IMR-90 (cell line): ENCODE measurements around the gene MYADML2.

Experiments used
- MAFK ChIP-seq: IDR thresholded peaks from 2 replicates; pipeline ENCODE4 v1.6.1; 2012; ENCODE audit warnings: low read depth, low read length, improper control_type of control experiment
- POLR2A ChIP-seq: IDR thresholded peaks from 2 replicates; pipeline ENCODE4 v1.6.1; 2012; ENCODE audit warnings: mild to moderate bottlenecking, low read depth, low read length
- RAD21 ChIP-seq: IDR thresholded peaks from 2 replicates; pipeline ENCODE4 v1.6.1; 2012; ENCODE audit warnings: low read length, improper control_type of control experiment

DNA sequence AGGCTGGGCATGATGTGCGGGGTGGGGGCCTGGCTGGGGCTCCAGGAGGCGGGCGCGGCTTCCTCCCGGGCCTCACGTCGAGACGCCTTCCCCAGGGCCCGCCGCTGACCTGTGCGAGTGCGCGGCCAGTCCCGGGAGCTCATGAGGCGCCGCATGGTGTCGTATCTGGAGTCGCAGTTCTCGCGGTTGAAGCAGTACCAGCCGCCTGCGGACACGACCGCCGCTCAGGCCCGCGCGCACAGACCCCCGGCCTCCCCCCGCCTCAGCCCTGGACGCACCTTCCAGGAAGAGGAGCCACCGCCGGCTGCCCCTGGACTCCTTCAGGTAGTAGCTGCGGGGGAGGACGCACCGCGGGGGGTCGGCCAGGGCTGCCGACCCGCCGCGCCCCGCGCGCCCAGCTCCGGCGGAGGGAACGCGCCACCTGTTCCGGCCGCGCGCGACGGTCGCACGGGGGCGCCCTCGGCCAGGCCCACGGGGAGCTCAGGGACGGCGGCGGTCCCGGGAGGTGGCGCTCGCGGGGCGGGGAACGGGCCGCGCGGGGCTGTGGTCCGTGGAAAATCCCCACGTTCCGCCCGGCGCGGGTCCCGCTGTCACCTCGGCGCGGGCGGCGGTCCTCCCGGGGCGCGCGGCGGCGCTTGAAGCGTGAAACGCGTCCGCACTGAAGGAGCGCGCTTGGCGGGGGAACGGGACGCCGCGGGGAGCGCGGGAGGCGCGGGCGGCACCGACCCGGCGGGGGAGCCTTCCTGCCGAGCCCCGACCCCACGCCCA is 12.5 kb upstream of the MYADML2 start:
- no peak for TF ChIP-seq POLR2A
- peak; percentile 90 for TF ChIP-seq RAD21
- no peak for TF ChIP-seq MAFK
